ENCODE results near the gene MCM7.

DNA sequence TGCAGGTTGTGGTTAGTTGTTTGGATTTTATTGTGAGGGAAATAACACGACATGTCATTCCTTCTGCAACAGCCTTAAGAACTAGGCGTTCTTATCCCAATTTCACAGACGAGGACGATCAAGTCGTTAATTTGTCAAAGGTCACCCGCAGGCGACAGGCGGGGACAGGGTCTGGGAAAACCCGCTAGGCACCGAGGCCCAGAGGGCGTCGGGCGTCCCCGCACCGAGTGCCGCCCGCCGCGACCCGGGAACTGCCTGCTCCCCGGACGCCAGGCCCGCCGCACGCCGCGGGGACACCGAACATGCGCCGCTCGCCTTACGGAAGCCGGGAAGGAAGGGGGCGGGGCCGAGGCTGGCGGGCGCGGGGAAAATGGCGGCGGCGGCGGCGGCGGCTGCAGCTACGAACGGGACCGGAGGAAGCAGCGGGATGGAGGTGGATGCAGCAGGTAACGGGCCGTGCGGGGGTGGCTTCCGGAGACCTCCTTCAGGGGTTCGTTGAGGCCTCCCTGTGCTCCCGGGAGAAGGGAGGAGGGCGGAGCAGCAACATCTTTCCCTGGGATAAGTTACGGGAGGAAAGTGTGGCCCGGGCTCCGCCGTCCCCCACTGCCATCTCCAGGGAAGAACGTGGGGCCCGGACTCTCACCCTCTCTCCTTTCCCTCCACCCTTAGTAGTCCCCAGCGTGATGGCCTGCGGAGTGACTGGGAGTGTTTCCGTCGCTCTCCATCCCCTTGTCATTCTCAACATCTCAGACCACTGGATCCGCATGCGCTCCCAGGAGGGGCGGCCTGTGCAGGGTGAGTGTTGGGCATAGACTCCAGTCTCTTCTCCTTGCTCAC is 12.4 kb downstream of the MCM7 start, which contains the start of gene COPS6:
- TF ChIP-seq, protein P1, sequence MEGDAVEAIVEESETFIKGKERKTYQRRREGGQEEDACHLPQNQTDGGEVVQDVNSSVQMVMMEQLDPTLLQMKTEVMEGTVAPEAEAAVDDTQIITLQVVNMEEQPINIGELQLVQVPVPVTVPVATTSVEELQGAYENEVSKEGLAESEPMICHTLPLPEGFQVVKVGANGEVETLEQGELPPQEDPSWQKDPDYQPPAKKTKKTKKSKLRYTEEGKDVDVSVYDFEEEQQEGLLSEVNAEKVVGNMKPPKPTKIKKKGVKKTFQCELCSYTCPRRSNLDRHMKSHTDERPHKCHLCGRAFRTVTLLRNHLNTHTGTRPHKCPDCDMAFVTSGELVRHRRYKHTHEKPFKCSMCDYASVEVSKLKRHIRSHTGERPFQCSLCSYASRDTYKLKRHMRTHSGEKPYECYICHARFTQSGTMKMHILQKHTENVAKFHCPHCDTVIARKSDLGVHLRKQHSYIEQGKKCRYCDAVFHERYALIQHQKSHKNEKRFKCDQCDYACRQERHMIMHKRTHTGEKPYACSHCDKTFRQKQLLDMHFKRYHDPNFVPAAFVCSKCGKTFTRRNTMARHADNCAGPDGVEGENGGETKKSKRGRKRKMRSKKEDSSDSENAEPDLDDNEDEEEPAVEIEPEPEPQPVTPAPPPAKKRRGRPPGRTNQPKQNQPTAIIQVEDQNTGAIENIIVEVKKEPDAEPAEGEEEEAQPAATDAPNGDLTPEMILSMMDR (IDR thresholded peaks at IDR 0.05) = no peak
- TF ChIP-seq POLR2A (IDR thresholded peaks at IDR 0.05) (peak; percentile 48 to 62), EP300 (IDR thresholded peaks at IDR 0.05) (no peak), POLR2AphosphoS5 (IDR thresholded peaks at IDR 0.05) (peak; percentile 80 to 93 (median 91))

Data from sigmoid colon (tissue), 4 donors.